COLO668 (cell line): ENCODE data around the gene UBE4A.

Experiments
- DNase-seq: peaks from one replicate; lab custom pipeline; 2025; ENCODE audit not compliant: unreplicated experiment; lab: John Stamatoyannopoulos, UW

UBE4A gene

GRCh38 chr11:118341815-118342489, 17.4 kb upstream of the UBE4A start:
- no peak for DNase-seq

- no peak for DNase-seq
Measured at GRCh38 chr11:118342503-118343161, 16.8 kb upstream of the UBE4A start, which contains the start of gene CD3D. Gene CD3D (minus strand): TSS chr11:118342705. CDS start chr11:118342607, 98 bp downstream.

GRCh38 chr11:118343248-118343647, 16.2 kb upstream of the UBE4A start:
- DNase-seq, result no peak

GRCh38 chr11:118343981-118344515, 15.4 kb upstream of the UBE4A start, which contains the start of gene CD3G:
Gene CD3G (plus strand): TSS chr11:118344344. CDS start chr11:118344424, 80 bp downstream.
- no peak for DNase-seq

GRCh38 chr11:118349475-118349874, 9.9 kb upstream of the UBE4A start:
- no peak for DNase-seq

- no peak for DNase-seq
Measured at GRCh38 chr11:118353084-118353710, 6.2 kb upstream of the UBE4A start.

- no peak for DNase-seq
Measured at GRCh38 chr11:118358071-118358470, 1.3 kb upstream of the UBE4A start.

- no peak for DNase-seq
Measured at GRCh38 chr11:118364956-118365615, 5.7 kb downstream of the UBE4A start.

- DNase-seq, result no peak
Measured at GRCh38 chr11:118366287-118366686, 6.9 kb downstream of the UBE4A start.

- no peak for DNase-seq
Measured at GRCh38 chr11:118370774-118371173, 11.4 kb downstream of the UBE4A start.

GRCh38 chr11:118373263-118373662, 13.9 kb downstream of the UBE4A start:
- DNase-seq, result no peak

- DNase-seq, result no peak
Measured at GRCh38 chr11:118373871-118374270, 14.5 kb downstream of the UBE4A start.

GRCh38 chr11:118374729-118375128, 15.3 kb downstream of the UBE4A start:
- no peak for DNase-seq

GRCh38 chr11:118375978-118376377, 16.6 kb downstream of the UBE4A start:
- DNase-seq, result no peak

- no peak for DNase-seq
Measured at GRCh38 chr11:118379497-118379896, 20.1 kb downstream of the UBE4A start.

GRCh38 chr11:118380571-118380970, 21.2 kb downstream of the UBE4A start:
- DNase-seq, result no peak

GRCh38 chr11:118382954-118383353, 23.6 kb downstream of the UBE4A start:
- DNase-seq, result no peak

GRCh38 chr11:118383657-118384056, 24.3 kb downstream of the UBE4A start:
- DNase-seq, result no peak

GRCh38 chr11:118396097-118396501, 36.7 kb downstream of the UBE4A start:
- DNase-seq, result no peak

GRCh38 chr11:118397448-118397847, 38.0 kb downstream of the UBE4A start:
- DNase-seq, result no peak
